ENCODE measurements around the gene POU4F2.

The POU4F2 gene

GRCh38 chr4:146638786-146639505 is at the start of gene POU4F2:
Gene POU4F2, plus strand, starts transcription at chr4:146638893. Its CDS starts 248 bp downstream, at chr4:146639141.
- in situ Hi-C loops (cut with HindIII; ENCODE audit: low sequenced_read_pairs), result no loop called here

GRCh38 chr4:146590801-146591200 is 47.9 kb upstream of the POU4F2 start:
- in situ Hi-C loops (cut with HindIII; ENCODE audit: low sequenced_read_pairs), result no loop called here

- in situ Hi-C loops (cut with HindIII; ENCODE audit: low sequenced_read_pairs), result no loop called here
These were observed 46.7 kb upstream of the POU4F2 start for GRCh38 chr4:146592019-146592418.

GRCh38 chr4:146632770-146633470 is 5.8 kb upstream of the POU4F2 start:
- in situ Hi-C loops (cut with HindIII; ENCODE audit: low sequenced_read_pairs), result no loop called here

- in situ Hi-C loops (cut with HindIII; ENCODE audit: low sequenced_read_pairs), result no loop called here
These were observed 5.3 kb upstream of the POU4F2 start for GRCh38 chr4:146633471-146633800.

- in situ Hi-C loops (cut with HindIII; ENCODE audit: low sequenced_read_pairs), result no loop called here
These were observed 3.9 kb upstream of the POU4F2 start for GRCh38 chr4:146634825-146635224.

GRCh38 chr4:146637621-146638332 is 916 bp upstream of the POU4F2 start:
- in situ Hi-C loops (cut with HindIII; ENCODE audit: low sequenced_read_pairs), result no loop called here

- in situ Hi-C loops (cut with HindIII; ENCODE audit: low sequenced_read_pairs), result no loop called here
These were observed 334 bp upstream of the POU4F2 start for GRCh38 chr4:146638333-146638785.

- in situ Hi-C loops (cut with HindIII; ENCODE audit: low sequenced_read_pairs), result no loop called here
These were observed 826 bp downstream of the POU4F2 start for GRCh38 chr4:146639506-146639932.

- in situ Hi-C loops (cut with HindIII; ENCODE audit: low sequenced_read_pairs), result no loop called here
These were observed 1.4 kb downstream of the POU4F2 start for GRCh38 chr4:146640021-146640464.

- in situ Hi-C loops (cut with HindIII; ENCODE audit: low sequenced_read_pairs), result no loop called here
These were observed 1.9 kb downstream of the POU4F2 start for GRCh38 chr4:146640465-146641061.

GRCh38 chr4:146641762-146642161 is 3.1 kb downstream of the POU4F2 start:
- in situ Hi-C loops (cut with HindIII; ENCODE audit: low sequenced_read_pairs), result no loop called here

GRCh38 chr4:146643812-146644401 is 5.2 kb downstream of the POU4F2 start:
- in situ Hi-C loops (cut with HindIII; ENCODE audit: low sequenced_read_pairs), result no loop called here

GRCh38 chr4:146645921-146646320 is 7.2 kb downstream of the POU4F2 start:
- in situ Hi-C loops (cut with HindIII; ENCODE audit: low sequenced_read_pairs), result no loop called here

GRCh38 chr4:146646593-146647325 is 8.1 kb downstream of the POU4F2 start:
- in situ Hi-C loops (cut with HindIII; ENCODE audit: low sequenced_read_pairs), result no loop called here

GRCh38 chr4:146647615-146648460 is 9.1 kb downstream of the POU4F2 start:
- in situ Hi-C loops (cut with HindIII; ENCODE audit: low sequenced_read_pairs), result no loop called here

- in situ Hi-C loops (cut with HindIII; ENCODE audit: low sequenced_read_pairs), result no loop called here
These were observed 9.7 kb downstream of the POU4F2 start for GRCh38 chr4:146648461-146648783.

- in situ Hi-C loops (cut with HindIII; ENCODE audit: low sequenced_read_pairs), result no loop called here
These were observed 10.5 kb downstream of the POU4F2 start for GRCh38 chr4:146649232-146649631.

GRCh38 chr4:146650034-146650433 is 11.3 kb downstream of the POU4F2 start:
- in situ Hi-C loops (cut with HindIII; ENCODE audit: low sequenced_read_pairs), result no loop called here
